Smooth muscle cell of bladder (primary cell): ENCODE data around the gene PFKFB2. TPM values are rescaled to one million over a fixed set of nuclear protein-coding genes. Genes with fewer than 3 reads are reported as not detected.

Source experiments
- total RNA-seq: library from RNA; depleted of rRNA; stranded (reverse); fragments of >200 nt; gene quantifications from 2 replicates; pipeline ENCODE4 v1.2.3, GENCODE V29; 2014

The PFKFB2 gene
- 3.1 and 4.6 TPM in 2 replicates for total RNA-seq

DNA sequence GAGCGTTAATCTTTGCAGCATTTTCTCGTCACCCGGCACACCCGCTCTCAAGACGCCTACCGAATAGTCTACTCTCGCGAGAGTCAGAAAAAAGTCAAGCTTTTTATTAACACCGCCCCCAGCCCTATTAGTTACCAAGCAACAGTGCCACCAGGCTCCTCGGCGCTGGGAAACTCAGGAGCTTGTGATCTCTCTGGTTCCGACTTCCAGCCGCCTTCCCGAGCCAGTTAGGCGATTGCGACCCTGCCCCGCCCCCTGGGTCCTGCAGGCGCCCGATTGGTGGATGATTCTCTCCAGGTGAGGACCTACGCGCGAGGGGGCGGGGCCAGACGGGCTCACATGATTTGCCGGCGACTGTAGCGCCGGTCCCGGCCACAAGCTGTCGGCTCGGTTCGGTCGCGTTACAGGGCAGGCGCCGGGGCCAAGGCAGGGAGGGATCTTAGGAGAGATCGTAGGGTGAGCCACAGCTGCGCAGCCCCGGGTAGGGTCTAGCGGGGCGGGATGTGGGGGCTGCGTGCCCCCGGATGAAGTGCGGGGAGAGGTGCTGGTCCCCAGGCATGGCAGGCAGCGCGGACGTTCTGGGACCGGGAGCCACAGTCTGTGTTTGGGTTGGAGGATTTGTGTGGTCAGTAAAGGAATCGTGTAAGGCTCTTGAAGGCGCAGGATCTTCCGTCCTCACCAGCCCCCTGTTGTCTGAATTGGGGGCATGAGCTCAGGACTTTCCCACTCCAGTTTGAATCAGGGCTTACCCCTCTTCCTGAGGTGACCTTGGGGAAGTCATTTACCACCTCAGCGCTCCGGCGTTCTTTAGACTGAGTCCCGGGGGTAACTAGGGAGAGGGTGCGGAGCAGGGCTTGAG, at the start of gene PFKFB2:
TSS of gene PFKFB2 (plus strand) at position 365 of the 859 bp plus-strand sequence. CDS start 1,443 bp downstream, outside the sequence.

DNA sequence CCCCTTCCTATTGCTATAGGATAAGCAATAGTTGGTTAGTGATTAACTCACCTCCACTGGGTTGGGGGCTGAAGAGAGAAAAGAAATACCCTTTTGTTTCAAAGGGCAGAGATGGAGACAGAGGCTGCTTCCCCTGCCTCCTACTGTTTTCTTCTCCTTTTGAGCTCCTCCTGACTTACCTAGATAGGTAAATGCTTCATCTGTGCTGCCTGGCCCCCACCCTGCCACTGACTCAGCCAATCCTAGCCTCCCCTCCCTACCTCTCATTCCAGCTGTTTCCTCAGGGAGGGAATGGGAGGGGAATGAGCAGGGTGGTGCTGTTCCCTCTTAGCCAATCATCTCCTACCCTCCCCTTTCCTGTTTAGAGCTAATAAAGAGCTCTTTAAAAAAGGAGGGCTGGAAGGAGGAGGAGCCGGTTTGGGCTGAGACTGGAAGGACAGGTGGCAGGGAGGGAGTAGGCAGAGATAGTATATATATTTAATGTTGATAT, 20.5 kb upstream of the PFKFB2 start, which contains the start of gene C1orf116:
TSS of gene C1orf116 (minus strand) at position 229 of the 490 bp plus-strand sequence. CDS start 5,158 bp downstream, outside the sequence.

DNA sequence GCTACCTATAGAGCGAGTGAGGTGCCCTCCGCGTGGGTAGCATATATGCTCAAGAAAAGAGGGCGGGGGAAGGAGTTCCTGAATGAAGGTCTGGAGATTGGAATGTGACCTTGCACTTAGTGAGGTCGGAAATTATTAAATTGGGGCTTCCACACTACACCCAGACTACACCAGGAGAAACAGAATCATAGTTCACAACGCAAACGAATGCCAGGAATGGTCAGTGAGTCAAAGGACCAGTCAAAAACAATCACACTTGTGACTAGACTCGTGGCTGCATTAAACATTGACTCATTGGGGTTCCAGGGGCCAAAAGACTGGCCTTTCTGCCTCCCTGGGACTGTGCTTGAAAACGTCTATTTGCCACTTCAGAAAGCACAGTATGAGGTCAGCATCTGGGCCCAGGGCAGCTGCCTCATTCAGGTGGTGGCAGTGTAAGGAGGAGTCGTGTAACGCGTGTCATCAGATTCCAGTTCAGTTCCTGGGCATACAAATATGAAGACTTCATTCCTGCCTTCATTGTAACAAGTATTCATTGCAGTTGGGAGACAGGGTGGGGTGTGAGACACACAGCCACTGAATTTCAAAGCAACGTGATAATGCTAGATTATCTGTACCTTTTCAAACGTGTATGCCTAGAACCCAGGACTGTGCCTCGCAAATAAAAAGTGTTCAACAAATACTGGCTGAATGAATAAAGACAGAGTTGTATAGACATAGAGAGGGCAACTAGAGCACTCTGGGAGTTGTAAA, 1.7 kb upstream of the PFKFB2 start, which contains the start of gene YOD1:
TSS of gene YOD1 (minus strand) at position 18 of the 753 bp plus-strand sequence. CDS start 178 bp downstream, outside the sequence.

DNA sequence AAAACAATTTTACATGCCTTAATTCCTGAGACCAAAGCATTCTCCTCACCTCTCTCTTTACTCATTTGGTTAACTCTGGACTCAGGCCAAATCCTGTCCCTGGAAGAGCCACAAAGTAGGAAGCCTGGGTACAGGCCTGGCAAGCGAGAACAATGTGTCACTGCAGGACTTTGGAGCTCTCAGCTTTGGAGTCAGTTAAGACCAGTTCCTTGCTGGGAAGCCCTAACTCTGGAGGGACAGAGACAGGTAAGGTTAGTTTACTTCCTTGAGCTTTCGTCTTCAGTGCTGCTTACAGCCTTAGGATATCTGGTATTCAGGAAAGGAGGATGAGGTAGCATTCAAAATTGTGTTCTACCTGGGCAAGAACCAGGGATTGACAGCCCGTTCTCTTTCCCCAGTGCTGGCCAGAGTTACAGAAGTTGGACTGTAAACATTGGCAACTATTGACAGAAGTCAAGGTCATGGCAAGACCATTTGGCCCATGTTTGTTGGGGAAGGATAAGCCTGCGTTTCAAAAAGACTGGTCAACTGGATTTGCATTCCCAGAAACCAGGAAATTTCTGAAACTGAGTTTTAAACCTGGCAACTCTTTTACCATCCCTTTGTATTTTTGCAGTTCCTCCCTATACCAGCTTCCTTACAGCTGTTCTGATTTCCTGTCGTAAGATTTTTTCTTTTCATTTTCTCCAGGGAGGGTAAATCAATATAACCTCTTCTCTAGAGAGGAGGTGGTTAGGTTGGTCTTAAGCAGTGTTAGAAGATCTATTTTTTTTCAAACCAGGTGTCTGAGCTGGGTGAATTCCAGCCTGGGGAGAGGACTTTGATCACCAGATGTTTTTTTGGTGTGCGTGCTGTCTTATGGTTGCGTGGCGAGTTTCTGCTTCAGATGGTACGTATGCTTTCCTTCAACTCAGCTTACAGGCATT, 35.9 kb downstream of the PFKFB2 start, which contains the start of gene C4BPB:
TSS of gene C4BPB (plus strand) at position 160 of the 926 bp plus-strand sequence. CDS start at position 832, 672 bp downstream.

DNA sequence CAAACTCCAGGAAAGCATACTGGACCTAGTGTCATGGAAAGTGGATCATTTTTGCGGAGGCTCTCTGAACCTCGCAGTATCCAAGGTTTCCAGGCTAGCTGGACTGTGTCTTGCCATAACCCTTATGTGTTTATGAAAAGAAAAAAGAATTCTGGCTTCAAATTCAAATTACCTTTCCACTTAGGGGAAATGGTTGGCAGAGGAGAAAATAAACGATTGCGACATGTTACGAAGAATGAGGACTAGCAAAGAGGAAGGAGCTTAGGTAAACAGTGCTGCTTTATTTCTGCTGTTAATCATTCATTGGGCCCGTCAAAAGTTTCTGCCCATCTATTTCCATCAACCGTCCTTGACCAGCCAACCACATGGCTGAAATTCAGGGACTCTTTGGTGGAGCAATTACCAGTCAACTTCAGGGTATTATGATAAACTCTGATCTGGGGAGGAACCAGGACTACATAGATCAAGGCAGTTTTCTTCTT, 50.9 kb downstream of the PFKFB2 start, which contains the start of gene C4BPA:
TSS of gene C4BPA (plus strand) at position 342 of the 482 bp plus-strand sequence. CDS start 8,793 bp downstream, outside the sequence.

Other genes starting within 250 kb of the PFKFB2 start
- gene IL20, start 187.7 kb upstream of the PFKFB2 start, total RNA-seq, result 0.14 TPM in 1 of 2 replicates, not detected in the other
- 0.55 and 1.8 TPM in 2 replicates for gene IL24, start 155.8 kb upstream of the PFKFB2 start, total RNA-seq
- gene FCMR, start 131.3 kb upstream of the PFKFB2 start, total RNA-seq, result 0.09 and 0.57 TPM in 2 replicates
- gene PIGR, start 106.8 kb upstream of the PFKFB2 start, total RNA-seq, result not detected in 2 replicates
- gene FCAMR, start 82.8 kb upstream of the PFKFB2 start, total RNA-seq, result not detected in 2 replicates
- gene C1orf116, start 20.5 kb upstream of the PFKFB2 start, total RNA-seq, result under 0.01 TPM in 1 of 2 replicates, not detected in the other
- gene YOD1, start 2.1 kb upstream of the PFKFB2 start, total RNA-seq, result 4.0 and 4.6 TPM in 2 replicates
- 0.14 TPM in 1 of 2 replicates, not detected in the other for gene C4BPB, start 35.6 kb downstream of the PFKFB2 start, total RNA-seq
- gene C4BPA, start 51.0 kb downstream of the PFKFB2 start, total RNA-seq, result under 0.01 TPM in 1 of 2 replicates, not detected in the other